ENCODE data around the gene KCNH6. TPM values are rescaled to one million over a fixed set of nuclear protein-coding genes. Genes with fewer than 3 reads are reported as not detected.

KCNH6 gene
- total RNA-seq, 1 donor from 2014 or later: 4.4 TPM

DNA sequence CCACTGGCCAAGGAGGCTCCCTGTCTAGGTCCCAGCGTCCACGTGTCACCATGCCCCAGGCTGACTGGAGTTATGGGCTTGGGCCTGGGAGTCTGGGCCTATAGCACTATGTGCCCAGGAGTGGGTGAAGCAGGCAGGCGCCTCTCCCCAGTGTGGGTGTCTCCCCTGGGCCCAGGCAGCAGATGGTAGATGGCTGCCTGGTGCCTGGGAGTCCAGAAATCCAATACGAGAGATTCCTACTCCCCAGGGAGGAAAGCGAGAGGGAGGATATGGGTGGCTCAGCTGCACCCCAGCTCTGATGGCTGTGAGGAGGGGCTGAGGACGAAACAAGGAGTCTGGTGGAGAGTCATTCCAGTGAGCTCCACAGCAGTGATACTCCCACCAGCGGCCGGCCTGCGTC, 5.0 kb downstream of the KCNH6 start:
- no peaks in the 10 kb centered on the region for H3K9me3 Mint-ChIP-seq

DNA sequence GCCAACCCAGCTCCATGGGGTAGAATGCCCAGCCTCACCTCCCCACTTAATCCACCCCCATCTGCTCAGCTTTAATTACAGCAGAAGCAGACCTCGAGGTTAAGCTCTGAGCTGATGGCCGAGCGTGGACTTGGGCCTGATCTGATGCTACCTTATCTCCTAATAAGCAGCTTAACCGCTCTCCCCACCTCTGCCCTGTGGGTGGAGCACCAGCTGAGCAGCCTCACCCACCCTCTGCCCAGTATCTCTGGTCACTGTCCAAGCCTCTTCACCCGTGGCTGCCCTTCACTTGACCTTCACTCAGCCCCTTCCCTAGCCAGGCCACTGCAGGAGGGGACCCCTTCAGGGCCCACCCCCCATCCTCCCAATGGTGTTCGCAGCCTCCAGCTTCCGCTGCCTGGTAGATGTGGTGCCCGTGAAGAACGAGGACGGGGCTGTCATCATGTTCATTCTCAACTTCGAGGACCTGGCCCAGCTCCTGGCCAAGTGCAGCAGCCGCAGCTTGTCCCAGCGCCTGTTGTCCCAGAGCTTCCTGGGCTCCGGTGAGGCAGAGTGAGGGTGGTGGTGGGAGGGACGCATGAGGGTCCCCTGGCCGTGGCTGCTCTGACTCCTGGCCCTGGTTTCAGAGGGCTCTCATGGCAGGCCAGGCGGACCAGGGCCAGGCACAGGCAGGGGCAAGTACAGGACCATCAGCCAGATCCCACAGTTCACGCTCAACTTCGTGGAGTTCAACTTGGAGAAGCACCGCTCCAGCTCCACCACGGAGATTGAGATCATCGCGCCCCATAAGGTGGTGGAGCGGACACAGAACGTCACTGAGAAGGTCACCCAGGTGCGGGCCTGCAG, 6.8 kb downstream of the KCNH6 start:
- DNase-seq (ENCODE audit: extremely low spot score, unreplicated experiment): no peak
- H3K27me3 Mint-ChIP-seq: peaks cover 24% of the 10 kb centered on the region
- H3K9me3 Mint-ChIP-seq: no peaks in the 10 kb centered on the region
- H3K36me3 Mint-ChIP-seq: no peaks in the 10 kb centered on the region
- TF ChIP-seq, protein P1, sequence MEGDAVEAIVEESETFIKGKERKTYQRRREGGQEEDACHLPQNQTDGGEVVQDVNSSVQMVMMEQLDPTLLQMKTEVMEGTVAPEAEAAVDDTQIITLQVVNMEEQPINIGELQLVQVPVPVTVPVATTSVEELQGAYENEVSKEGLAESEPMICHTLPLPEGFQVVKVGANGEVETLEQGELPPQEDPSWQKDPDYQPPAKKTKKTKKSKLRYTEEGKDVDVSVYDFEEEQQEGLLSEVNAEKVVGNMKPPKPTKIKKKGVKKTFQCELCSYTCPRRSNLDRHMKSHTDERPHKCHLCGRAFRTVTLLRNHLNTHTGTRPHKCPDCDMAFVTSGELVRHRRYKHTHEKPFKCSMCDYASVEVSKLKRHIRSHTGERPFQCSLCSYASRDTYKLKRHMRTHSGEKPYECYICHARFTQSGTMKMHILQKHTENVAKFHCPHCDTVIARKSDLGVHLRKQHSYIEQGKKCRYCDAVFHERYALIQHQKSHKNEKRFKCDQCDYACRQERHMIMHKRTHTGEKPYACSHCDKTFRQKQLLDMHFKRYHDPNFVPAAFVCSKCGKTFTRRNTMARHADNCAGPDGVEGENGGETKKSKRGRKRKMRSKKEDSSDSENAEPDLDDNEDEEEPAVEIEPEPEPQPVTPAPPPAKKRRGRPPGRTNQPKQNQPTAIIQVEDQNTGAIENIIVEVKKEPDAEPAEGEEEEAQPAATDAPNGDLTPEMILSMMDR (conservative IDR thresholded peaks at IDR 0.05): no peak
- no peaks in the 10 kb centered on the region for H3K4me1 Mint-ChIP-seq (ENCODE audit: unreplicated experiment)
- H3K4me3 Mint-ChIP-seq: no peak overlapping the region
- no peak overlapping the region for H3K27ac Mint-ChIP-seq

More for the DNA sequence above, 5.0 kb downstream of the KCNH6 start:
- Mint-ChIP-seq H3K4me1 (ENCODE audit: unreplicated experiment) (no peaks in the 10 kb centered on the region), H3K36me3 (no peaks in the 10 kb centered on the region), H3K27me3 (peaks cover 38% of the 10 kb centered on the region), H3K4me3 (no peak overlapping the region), H3K27ac (no peak overlapping the region)
- TF ChIP-seq, protein P1 (conservative IDR thresholded peaks at IDR 0.05): no peak
- no peak for DNase-seq (ENCODE audit: extremely low spot score, unreplicated experiment)

DNA sequence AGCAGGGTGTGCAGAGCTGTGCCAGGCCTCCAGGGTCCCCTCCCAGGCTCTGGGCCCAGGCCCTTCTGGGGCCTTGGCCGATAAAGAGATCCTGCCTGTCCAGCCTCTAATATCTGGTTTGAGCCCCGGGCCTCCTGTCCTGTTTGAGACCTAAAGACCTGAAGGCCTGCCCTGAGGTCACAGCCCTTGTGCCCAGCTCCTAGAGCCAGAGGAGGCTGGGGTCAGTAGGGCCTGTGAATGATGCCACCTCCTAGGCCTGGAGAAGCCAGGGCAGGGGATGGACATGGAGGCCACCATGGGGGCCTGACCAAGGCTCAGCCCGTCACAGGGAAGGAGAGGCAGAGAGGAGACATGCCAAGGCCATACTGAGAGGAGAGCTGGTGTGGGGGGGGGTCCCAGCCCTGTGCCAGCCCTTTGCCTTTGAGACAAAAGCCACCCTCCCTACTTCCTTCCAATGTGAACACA, 7.4 kb downstream of the KCNH6 start:
- Mint-ChIP-seq H3K27ac (no peak overlapping the region), H3K4me3 (no peak overlapping the region), H3K36me3 (no peaks in the 10 kb centered on the region), H3K4me1 (ENCODE audit: unreplicated experiment) (no peaks in the 10 kb centered on the region), H3K9me3 (no peaks in the 10 kb centered on the region), H3K27me3 (peaks cover 23% of the 10 kb centered on the region)
- TF ChIP-seq, protein P1 (conservative IDR thresholded peaks at IDR 0.05): no peak
- no peak for DNase-seq (ENCODE audit: extremely low spot score, unreplicated experiment)

DNA sequence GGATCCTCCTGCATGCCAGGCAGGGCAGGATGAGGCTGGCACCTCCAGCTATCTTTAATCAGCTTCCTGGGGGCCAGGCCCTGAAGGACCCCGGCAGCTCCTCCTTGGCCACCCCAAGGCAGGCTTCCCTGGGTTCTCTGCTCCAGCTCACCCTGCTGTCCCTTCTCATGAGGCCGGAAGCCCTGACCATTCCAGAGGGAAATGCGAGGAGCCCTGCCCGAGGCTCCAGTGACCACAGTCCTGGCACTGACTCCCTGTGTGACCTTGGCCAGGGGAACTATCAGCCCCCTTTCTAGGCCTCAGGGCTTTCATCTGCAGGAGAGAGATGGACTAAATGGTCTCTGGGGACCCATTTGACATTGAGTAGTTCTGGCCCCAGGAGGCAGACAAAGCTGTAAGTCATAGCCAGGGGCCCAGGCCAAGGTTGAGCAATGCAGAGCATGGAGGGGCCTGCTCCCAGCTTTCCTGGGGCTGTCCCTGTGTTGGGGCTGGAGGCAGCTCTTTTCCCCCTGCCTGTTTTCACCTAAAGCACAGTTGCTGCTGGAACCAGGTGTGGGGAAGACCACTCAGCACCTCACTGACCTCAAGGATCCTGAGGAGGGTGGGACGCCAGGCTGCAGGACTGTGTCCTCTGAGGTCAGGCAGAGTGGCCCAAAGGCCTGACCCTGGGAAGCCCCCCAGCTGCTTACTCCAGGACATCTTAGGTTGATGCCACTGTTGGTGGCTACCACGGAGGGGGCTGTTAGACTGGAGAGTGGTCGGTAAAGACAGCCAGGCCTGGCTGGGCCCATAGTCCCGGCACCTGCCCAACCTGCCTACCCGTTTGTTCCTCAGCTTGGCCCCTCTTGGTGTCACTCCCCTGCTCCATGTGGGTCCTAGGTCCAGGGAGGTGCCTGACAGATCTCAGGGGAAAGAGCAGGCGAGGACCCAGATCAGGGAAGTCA, 8.1 kb downstream of the KCNH6 start:
- H3K27me3 Mint-ChIP-seq: peaks cover 17% of the 10 kb centered on the region
- H3K9me3 Mint-ChIP-seq: no peaks in the 10 kb centered on the region
- H3K27ac Mint-ChIP-seq: no peak overlapping the region
- TF ChIP-seq, protein P1 (conservative IDR thresholded peaks at IDR 0.05): no peak
- no peak for DNase-seq (ENCODE audit: extremely low spot score, unreplicated experiment)
- H3K36me3 Mint-ChIP-seq: no peaks in the 10 kb centered on the region
- H3K4me3 Mint-ChIP-seq: no peak overlapping the region
- no peaks in the 10 kb centered on the region for H3K4me1 Mint-ChIP-seq (ENCODE audit: unreplicated experiment)

DNA sequence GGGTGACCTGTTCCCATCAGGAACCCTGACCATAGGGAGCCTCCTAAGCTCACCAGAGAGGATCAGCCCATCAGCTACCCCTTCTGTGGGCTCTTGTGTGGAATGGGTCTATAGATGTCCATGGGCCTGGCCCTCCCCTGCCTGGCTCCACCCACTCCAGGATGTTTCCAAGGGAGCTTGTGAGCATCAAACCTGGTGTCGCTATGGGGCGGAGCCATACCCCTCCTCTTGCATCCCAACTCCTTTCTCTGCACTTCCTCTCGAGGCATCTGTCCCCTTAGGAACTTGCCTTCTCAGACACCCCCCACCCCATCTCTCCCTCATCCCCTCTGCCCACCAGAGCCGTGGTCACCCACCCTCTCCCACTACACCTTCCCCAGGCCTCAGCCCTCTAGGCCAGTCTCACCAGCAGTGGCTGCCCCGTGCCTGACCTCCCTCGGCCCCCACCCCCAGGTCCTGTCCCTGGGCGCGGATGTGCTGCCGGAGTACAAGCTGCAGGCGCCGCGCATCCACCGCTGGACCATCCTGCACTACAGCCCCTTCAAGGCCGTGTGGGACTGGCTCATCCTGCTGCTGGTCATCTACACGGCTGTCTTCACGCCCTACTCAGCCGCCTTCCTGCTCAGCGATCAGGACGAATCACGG, 10.4 kb downstream of the KCNH6 start:
- Mint-ChIP-seq H3K36me3 (no peaks in the 10 kb centered on the region), H3K9me3 (no peaks in the 10 kb centered on the region), H3K27ac (no peak overlapping the region), H3K4me3 (no peak overlapping the region), H3K27me3 (peaks cover 15% of the 10 kb centered on the region), H3K4me1 (ENCODE audit: unreplicated experiment) (no peaks in the 10 kb centered on the region)
- TF ChIP-seq, protein P1 (conservative IDR thresholded peaks at IDR 0.05): no peak
- DNase-seq (ENCODE audit: extremely low spot score, unreplicated experiment): no peak

Data from type B pancreatic cell (in vitro differentiated cells).